Measurements from ENCODE around the gene MRPS18A. TPM values are rescaled to one million over a fixed set of nuclear protein-coding genes. Genes with fewer than 3 reads are reported as not detected.

MRPS18A gene
- total RNA-seq, 1 donor from 2014 or later: 49.1 TPM

DNA sequence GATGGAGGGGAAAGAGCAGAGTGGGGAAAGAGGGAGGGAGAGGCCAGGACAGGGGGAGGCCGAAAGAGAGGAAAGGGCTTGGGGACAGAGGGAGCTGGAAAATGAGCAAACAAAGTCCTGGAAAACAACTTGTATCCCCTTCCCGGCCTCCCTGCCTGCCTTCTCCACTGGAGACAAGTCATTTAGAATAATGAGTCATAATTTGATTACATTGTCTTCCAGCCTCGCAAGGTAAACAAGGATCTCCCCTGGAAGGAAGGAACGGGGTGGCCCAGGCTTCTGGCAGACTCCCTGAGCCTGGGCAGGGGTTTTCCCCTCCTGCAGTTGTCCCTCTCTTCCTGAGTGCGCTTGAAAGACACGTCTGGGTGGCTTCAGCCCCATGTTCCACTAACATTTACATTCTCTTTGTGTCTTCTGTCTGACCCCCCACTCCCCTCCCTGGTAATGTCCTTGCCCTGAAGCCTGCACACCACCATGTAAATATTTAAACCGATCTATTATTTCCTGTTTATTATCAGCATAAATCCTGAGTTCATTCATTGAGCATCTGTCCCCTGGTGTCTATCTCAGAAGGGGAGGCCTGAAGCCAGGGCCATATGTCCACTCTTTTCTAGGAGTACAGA lies 12.1 kb upstream of the MRPS18A start:
- Mint-ChIP-seq H3K36me3 (no peaks in the 10 kb centered on the region), H3K9me3 (no peaks in the 10 kb centered on the region), H3K4me1 (ENCODE audit: unreplicated experiment) (peaks cover 66% of the 10 kb centered on the region), H3K4me3 (peak overlapping the region; percentile 64), H3K27me3 (no peaks in the 10 kb centered on the region), H3K27ac (peak overlapping the region; percentile 76)
- no peak for DNase-seq (ENCODE audit: extremely low spot score, unreplicated experiment)
- TF ChIP-seq, protein P1, sequence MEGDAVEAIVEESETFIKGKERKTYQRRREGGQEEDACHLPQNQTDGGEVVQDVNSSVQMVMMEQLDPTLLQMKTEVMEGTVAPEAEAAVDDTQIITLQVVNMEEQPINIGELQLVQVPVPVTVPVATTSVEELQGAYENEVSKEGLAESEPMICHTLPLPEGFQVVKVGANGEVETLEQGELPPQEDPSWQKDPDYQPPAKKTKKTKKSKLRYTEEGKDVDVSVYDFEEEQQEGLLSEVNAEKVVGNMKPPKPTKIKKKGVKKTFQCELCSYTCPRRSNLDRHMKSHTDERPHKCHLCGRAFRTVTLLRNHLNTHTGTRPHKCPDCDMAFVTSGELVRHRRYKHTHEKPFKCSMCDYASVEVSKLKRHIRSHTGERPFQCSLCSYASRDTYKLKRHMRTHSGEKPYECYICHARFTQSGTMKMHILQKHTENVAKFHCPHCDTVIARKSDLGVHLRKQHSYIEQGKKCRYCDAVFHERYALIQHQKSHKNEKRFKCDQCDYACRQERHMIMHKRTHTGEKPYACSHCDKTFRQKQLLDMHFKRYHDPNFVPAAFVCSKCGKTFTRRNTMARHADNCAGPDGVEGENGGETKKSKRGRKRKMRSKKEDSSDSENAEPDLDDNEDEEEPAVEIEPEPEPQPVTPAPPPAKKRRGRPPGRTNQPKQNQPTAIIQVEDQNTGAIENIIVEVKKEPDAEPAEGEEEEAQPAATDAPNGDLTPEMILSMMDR (conservative IDR thresholded peaks at IDR 0.05): no peak

DNA sequence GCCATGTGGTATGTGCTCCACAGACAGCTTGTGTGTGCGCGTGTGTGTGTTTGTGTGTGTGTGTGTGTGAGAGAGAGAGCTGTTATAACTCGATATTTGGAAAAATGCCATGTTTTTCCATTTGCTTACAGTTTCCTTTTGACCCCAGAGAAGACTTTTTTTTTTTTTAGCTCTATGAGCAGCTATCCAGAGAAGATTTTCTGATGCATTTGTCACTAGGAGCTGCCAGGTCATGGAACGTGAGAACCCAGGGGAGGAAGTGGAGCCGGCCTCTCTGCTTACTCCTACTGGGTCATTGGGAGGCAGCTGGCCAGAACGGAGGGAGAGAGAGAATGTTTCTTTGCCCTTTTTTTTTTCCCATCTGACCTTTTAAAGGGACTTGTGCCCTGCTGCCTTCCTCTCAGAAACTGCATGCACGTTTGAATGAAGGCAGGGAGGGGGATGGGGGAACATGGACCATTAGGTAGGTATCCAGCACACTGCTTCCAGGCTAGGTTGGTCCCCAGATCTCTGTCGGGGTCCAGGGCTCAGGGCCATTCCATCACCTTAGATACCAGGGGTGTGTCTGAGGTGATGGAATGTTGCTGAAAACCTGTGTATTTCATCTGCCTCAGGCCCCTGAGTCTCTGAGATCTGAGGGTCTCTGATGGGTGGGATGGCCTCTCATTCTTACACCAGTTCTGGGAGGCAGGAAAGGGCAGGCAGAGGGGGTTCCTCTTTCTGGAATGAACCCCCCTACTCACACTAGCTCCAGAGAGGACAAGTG lies 11.2 kb upstream of the MRPS18A start:
- Mint-ChIP-seq H3K4me1 (ENCODE audit: unreplicated experiment) (peaks cover 63% of the 10 kb centered on the region), H3K36me3 (no peaks in the 10 kb centered on the region), H3K4me3 (peak overlapping the region; percentile 39), H3K27ac (peak overlapping the region; percentile 76), H3K9me3 (no peaks in the 10 kb centered on the region), H3K27me3 (no peaks in the 10 kb centered on the region)
- TF ChIP-seq, protein P1 (conservative IDR thresholded peaks at IDR 0.05): no peak
- no peak for DNase-seq (ENCODE audit: extremely low spot score, unreplicated experiment)

DNA sequence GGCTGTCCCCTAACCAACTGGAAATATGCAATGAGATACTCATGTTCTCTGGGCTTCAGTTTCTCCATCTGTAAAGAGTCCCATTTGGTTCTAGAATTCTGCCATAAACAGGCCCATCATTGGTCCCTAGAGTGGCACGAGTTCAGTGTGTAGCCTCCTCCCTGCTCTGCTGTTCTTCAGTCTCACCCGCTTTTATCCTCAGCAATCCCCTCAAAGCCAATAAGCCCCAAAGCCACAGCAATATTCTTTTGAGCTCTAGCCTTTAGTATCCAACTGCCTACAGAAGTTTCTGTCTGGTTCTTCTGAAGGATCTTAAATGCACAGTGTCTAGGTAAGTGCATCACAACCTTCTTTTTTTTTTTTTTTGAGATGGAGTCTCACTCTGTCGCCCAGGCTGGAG lies 9.8 kb upstream of the MRPS18A start:
- H3K9me3 Mint-ChIP-seq: no peaks in the 10 kb centered on the region
- no peaks in the 10 kb centered on the region for H3K36me3 Mint-ChIP-seq
- H3K27ac Mint-ChIP-seq: no peak overlapping the region
- DNase-seq (ENCODE audit: extremely low spot score, unreplicated experiment): no peak
- peaks cover 52% of the 10 kb centered on the region for H3K4me1 Mint-ChIP-seq (ENCODE audit: unreplicated experiment)
- no peak overlapping the region for H3K4me3 Mint-ChIP-seq
- TF ChIP-seq, protein P1 (conservative IDR thresholded peaks at IDR 0.05): no peak
- H3K27me3 Mint-ChIP-seq: no peaks in the 10 kb centered on the region

DNA sequence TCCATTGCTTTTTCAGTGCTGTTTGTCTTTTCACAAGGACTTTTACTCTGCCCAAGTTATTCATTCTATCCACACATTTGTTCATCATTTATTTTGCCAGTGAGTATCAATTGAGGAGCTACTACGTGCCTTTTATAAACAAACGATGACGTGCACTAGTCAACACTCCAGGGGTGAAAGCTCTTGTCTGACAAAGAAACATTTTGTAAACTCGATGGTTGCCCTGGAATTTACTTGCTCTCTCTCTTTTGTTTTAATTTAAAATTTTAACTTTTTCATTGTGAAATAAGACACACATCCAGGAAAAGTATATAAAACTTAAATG lies 8.3 kb upstream of the MRPS18A start:
- H3K36me3 Mint-ChIP-seq: no peaks in the 10 kb centered on the region
- peaks cover 42% of the 10 kb centered on the region for H3K4me1 Mint-ChIP-seq (ENCODE audit: unreplicated experiment)

DNA sequence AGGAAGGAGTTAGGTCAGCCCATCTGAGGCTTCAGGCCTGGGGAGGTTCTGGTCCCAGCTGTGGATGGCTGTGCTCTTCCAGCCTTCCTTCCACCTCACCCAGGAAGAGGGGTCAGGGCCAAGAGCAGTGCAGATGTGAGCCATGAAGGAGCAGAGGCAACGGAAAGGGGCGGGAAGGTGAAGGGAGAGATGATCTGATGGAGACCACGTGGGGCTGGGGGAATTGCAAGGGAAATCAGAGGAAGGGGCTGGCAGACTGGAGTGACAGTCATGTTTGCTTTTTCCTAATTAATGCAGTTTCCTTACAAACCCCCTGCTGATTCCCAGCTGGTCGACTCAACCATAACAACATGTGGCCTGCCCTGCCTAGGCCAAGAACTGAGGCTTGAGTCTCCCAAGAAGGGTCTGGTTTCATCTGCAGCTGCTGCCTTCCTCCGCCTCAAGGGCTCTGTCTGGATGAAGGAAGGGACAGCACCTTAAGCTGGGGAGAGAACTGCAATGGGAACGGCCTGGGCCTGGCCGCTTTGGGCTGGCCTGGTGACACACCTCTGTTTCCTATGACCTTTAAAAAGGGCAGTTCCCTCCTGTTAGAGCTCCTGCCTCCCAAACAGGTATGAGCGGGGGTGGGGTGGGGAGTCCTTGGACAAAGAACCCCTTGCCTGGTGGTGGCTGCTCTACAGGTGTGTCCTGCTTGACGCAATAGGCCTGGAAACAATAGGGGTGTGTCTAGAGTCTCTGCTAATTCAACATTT lies 7.8 kb upstream of the MRPS18A start:
- Mint-ChIP-seq H3K9me3 (no peaks in the 10 kb centered on the region), H3K4me1 (ENCODE audit: unreplicated experiment) (peaks cover 42% of the 10 kb centered on the region), H3K4me3 (peak overlapping the region; percentile 20), H3K27ac (peak overlapping the region; percentile 55), H3K36me3 (no peaks in the 10 kb centered on the region), H3K27me3 (no peaks in the 10 kb centered on the region)
- TF ChIP-seq, protein P1 (conservative IDR thresholded peaks at IDR 0.05): no peak
- no peak for DNase-seq (ENCODE audit: extremely low spot score, unreplicated experiment)

More for the DNA sequence above, 8.3 kb upstream of the MRPS18A start:
- DNase-seq (ENCODE audit: extremely low spot score, unreplicated experiment): no peak
- Mint-ChIP-seq H3K9me3 (no peaks in the 10 kb centered on the region), H3K27me3 (no peaks in the 10 kb centered on the region), H3K27ac (peak overlapping the region; percentile 55), H3K4me3 (peak overlapping the region; percentile 20)
- TF ChIP-seq, protein P1 (conservative IDR thresholded peaks at IDR 0.05): no peak

Measured in type B pancreatic cell (in vitro differentiated cells).